ENCODE data around the gene GRAMD1A.
"Not testable (repeated sequence)": the region's sequence is repeated elsewhere in the genome, so short reads cannot be mapped to it uniquely, and the experiment has no call there.

Gene GRAMD1A

GRCh38 chr19:34961775-34962686, 38.1 kb upstream of the GRAMD1A start:
- H3K27ac ChIP-seq, result no peak overlapping the region
- TF ChIP-seq ZFX (IDR thresholded peaks at IDR 0.05; ENCODE audit: borderline replicate concordance) (no peak), CTCF (IDR thresholded peaks at IDR 0.05) (no peak)

DNA sequence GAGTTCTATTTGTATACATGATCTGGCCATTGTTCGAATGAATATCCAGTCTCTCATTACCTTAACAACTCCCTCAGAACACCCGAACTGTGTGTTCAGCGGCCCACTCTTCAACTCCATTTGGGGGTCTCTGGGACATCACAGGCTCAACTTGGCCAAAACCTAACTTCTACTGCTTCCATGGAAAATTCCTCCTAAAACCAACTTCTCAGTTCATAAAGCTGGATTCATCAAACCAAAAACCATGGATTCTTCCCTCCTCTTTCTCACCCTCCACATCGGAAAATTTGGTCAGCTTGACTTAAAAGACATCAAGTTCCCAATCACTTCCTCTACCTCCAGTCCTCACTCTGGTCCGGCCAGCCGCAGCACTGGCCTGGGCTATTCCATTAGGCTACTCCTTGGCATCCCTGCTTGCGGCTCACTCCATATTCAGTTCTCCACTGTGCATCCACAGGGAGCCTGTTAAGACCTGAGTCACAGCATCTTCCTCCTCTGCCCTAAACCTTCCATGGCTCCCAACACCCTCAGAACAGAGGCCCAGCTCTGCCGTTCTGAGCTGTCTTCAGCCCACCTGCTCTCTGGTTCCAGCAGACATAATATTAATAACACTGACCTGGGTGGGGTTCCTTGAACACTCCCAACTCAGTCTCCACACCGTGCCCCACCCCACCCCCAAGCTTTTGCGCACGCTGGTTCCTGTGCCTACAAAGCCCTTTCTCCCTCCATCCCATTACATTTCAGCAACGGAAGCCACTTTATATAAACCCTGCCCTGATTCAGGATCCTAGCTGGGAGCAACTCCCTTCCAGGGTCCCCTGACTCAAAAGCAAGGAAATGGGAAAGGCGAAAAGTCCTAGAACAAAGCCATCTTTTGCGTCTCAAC, 37.2 kb upstream of the GRAMD1A start:
- TF ChIP-seq ZFX (IDR thresholded peaks at IDR 0.05; ENCODE audit: borderline replicate concordance) (no peak), CTCF (IDR thresholded peaks at IDR 0.05) (no peak)
- H3K27ac ChIP-seq, result no peak overlapping the region

GRCh38 chr19:34963573-34964406, 36.3 kb upstream of the GRAMD1A start, which contains the start of gene ZNF792:
Gene ZNF792 (minus strand): TSS chr19:34964229. CDS start chr19:34963662, 567 bp downstream.
- no peak for TF ChIP-seq ZFX (IDR thresholded peaks at IDR 0.05; ENCODE audit: borderline replicate concordance)
- no peak for TF ChIP-seq CTCF (IDR thresholded peaks at IDR 0.05)
- peak within 1 kb of the TSS; percentile 26; the same call in 1 of the 2 replicates for H3K27ac ChIP-seq

- no peak for TF ChIP-seq ZFX (IDR thresholded peaks at IDR 0.05; ENCODE audit: borderline replicate concordance)
- no peak for TF ChIP-seq CTCF (IDR thresholded peaks at IDR 0.05)
- H3K27ac ChIP-seq, result no peak overlapping the region
Measured at GRCh38 chr19:34964598-34964997, 35.5 kb upstream of the GRAMD1A start.

DNA sequence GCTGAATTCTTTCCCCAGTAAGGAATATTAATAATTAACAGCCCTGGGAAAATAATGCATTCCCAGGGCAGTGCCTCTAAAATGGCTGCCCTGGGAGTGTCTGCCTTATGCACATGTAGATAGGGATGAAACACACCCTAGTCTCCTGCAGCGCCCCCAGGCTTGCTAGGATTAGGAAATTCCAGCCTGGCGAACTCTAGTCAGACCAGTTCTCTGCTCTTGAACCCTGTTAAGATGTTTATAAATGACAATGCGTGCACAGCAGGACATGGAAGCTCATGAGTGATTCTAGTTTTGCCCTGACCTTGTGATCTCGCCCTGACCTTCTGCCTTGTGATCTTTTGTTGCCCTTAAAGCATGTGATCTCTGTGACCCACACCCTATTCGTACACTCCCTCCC, 34.6 kb upstream of the GRAMD1A start:
- H3K27ac ChIP-seq, result not testable (repeated sequence)

DNA sequence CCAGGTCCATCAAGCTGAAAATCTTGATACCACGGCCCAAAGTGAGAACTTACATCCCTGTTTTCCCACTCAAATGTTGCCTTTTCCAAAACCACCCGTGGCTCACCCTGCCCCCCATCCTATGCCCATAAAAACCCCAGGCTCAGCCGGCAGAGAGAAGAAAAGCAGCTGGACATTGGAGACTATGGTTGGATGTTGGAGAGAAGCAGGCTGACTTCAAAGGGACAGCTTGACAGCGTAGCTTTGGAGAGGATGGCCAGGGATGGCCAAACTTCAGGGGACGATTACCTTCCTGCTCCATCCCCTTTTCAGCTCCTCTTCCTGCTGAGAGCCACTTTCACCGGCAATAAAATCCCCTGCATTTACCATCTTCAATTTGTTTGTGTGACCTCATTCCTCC, 32.6 kb upstream of the GRAMD1A start:
- TF ChIP-seq ZFX (IDR thresholded peaks at IDR 0.05; ENCODE audit: borderline replicate concordance), result no peak
- no peak for TF ChIP-seq CTCF (IDR thresholded peaks at IDR 0.05)
- no peak overlapping the region for H3K27ac ChIP-seq

GRCh38 chr19:34969721-34970120, 30.4 kb upstream of the GRAMD1A start:
- TF ChIP-seq CTCF (IDR thresholded peaks at IDR 0.05), result no peak
- TF ChIP-seq ZFX (IDR thresholded peaks at IDR 0.05; ENCODE audit: borderline replicate concordance), result no peak
- H3K27ac ChIP-seq, result no peak overlapping the region

DNA sequence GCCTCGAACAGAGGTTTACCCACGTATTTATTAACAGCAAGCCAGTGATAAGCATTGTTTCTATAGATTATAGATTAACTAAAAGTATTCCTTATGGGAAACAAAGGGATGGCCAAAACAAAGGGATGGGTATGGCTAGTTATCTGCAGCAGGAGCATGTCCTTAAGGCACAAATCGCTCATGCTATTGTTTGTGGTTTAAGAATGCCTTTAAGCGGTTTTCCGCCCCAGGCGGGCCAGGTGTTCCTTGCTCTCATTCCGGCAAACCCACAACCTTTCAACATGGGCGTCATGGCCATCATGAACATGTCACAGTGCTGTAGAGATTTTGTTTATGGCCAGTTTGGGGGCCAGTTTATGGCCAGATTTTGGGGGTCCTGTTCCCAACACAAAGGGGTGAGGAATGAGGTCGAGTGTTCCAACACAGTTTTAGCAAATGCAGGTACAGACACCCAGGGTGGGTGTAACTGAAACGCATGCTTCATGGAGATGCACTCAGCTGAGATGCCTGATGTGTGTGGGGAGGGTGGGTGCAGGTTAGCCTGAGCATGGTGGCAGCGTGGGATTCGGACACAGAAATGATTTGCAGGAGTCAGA, 29.8 kb upstream of the GRAMD1A start:
- H3K27ac ChIP-seq, result not testable (repeated sequence)

Data from 22Rv1 (cell line).